Activated T-helper 17 cell treated with anti-CD3 and anti-CD28 coated beads, Interleukin-2, amount 50 U/mL, for 72 hours (primary cell): ENCODE data around the gene SETBP1. TPM values are rescaled to one million over a fixed set of nuclear protein-coding genes. Genes with fewer than 3 reads are reported as not detected.

ENCODE experiments used
- ATAC-seq: fragments of 150-1000 bp; cut with Tn5 transposase; replicated peaks from 2 replicates; pipeline ENCODE4 v1.10.0; 2021; ENCODE audit warnings: mild to moderate bottlenecking, moderate library complexity
- H3K27ac Mint-ChIP-seq: one replicate; pipeline ENCODE4 v1.8.0; 2022; ENCODE audit warnings: mixed read lengths
- H3K27me3 Mint-ChIP-seq: one replicate; pipeline ENCODE4 v1.8.0; 2022; ENCODE audit warnings: mixed read lengths
- H3K36me3 Mint-ChIP-seq: one replicate; pipeline ENCODE4 v1.8.0; 2022; ENCODE audit warnings: low read depth, mild to moderate bottlenecking, mixed read lengths
- H3K4me1 Mint-ChIP-seq: one replicate; pipeline ENCODE4 v1.8.0; 2022; ENCODE audit warnings: mixed read lengths
- H3K4me3 Mint-ChIP-seq: one replicate; pipeline ENCODE4 v1.8.0; 2022; ENCODE audit warnings: mild to moderate bottlenecking, mixed read lengths
- H3K9me3 Mint-ChIP-seq: one replicate; pipeline ENCODE4 v1.8.0; 2022; ENCODE audit warnings: mixed read lengths
- total RNA-seq, 2 donors: library from RNA; stranded (reverse); gene quantifications; one replicate each; pipeline ENCODE4 v1.2.3, GENCODE V29; 2022

Gene SETBP1
- total RNA-seq, 2 donors from 2014 or later = 2.2 to 7.6 TPM

- peaks cover 4% of the 10 kb centered on the region for H3K27me3 Mint-ChIP-seq
Observed at GRCh38 chr18:44741511-44741910, 60.8 kb downstream of the SETBP1 start.

GRCh38 chr18:44742126-44742525 is 61.4 kb downstream of the SETBP1 start:
- no peak for ATAC-seq
- H3K4me1 Mint-ChIP-seq = no peaks in the 10 kb centered on the region
- H3K9me3 Mint-ChIP-seq = peaks cover 4% of the 10 kb centered on the region
- H3K36me3 Mint-ChIP-seq = no peaks in the 10 kb centered on the region
- H3K27me3 Mint-ChIP-seq = peaks cover 4% of the 10 kb centered on the region
- H3K4me3 Mint-ChIP-seq = no peak overlapping the region
- H3K27ac Mint-ChIP-seq = no peak overlapping the region

More at GRCh38 chr18:44741511-44741910, 60.8 kb downstream of the SETBP1 start:
- Mint-ChIP-seq H3K9me3 (peaks cover 4% of the 10 kb centered on the region), H3K27ac (no peak overlapping the region), H3K36me3 (no peaks in the 10 kb centered on the region), H3K4me3 (no peak overlapping the region), H3K4me1 (no peaks in the 10 kb centered on the region)
- ATAC-seq = no peak

GRCh38 chr18:44742718-44743311 is 62.1 kb downstream of the SETBP1 start:
- Mint-ChIP-seq H3K27ac (no peak overlapping the region), H3K4me1 (no peaks in the 10 kb centered on the region), H3K9me3 (peaks cover 4% of the 10 kb centered on the region), H3K36me3 (no peaks in the 10 kb centered on the region), H3K27me3 (peaks cover 4% of the 10 kb centered on the region), H3K4me3 (no peak overlapping the region)
- no peak for ATAC-seq

GRCh38 chr18:44743631-44744030 is 62.9 kb downstream of the SETBP1 start:
- Mint-ChIP-seq H3K4me3 (no peak overlapping the region), H3K27ac (no peak overlapping the region), H3K9me3 (peaks cover 4% of the 10 kb centered on the region), H3K36me3 (no peaks in the 10 kb centered on the region), H3K27me3 (peaks cover 4% of the 10 kb centered on the region), H3K4me1 (no peaks in the 10 kb centered on the region)
- ATAC-seq = no peak

GRCh38 chr18:44744161-44745121 is 63.8 kb downstream of the SETBP1 start:
- no peak for ATAC-seq
- Mint-ChIP-seq H3K4me3 (no peak overlapping the region), H3K36me3 (no peaks in the 10 kb centered on the region), H3K27me3 (peaks cover 4% of the 10 kb centered on the region), H3K27ac (no peak overlapping the region), H3K9me3 (peaks cover 4% of the 10 kb centered on the region), H3K4me1 (no peaks in the 10 kb centered on the region)

- Mint-ChIP-seq H3K4me1 (no peaks in the 10 kb centered on the region), H3K27ac (no peak overlapping the region), H3K36me3 (no peaks in the 10 kb centered on the region), H3K9me3 (peaks cover 4% of the 10 kb centered on the region), H3K27me3 (peaks cover 4% of the 10 kb centered on the region), H3K4me3 (no peak overlapping the region)
- ATAC-seq = no peak
Observed at GRCh38 chr18:44747157-44747556, 66.5 kb downstream of the SETBP1 start.

- Mint-ChIP-seq H3K4me1 (no peaks in the 10 kb centered on the region), H3K9me3 (peaks cover 4% of the 10 kb centered on the region), H3K36me3 (no peaks in the 10 kb centered on the region), H3K4me3 (no peak overlapping the region), H3K27ac (no peak overlapping the region), H3K27me3 (peaks cover 4% of the 10 kb centered on the region)
- no peak for ATAC-seq
Observed at GRCh38 chr18:44748582-44748981, 67.9 kb downstream of the SETBP1 start.

- no peak overlapping the region for H3K27ac Mint-ChIP-seq
- H3K36me3 Mint-ChIP-seq = no peaks in the 10 kb centered on the region
- no peaks in the 10 kb centered on the region for H3K4me1 Mint-ChIP-seq
- H3K4me3 Mint-ChIP-seq = no peak overlapping the region
- peaks cover 3% of the 10 kb centered on the region for H3K9me3 Mint-ChIP-seq
- ATAC-seq = no peak
- peaks cover 4% of the 10 kb centered on the region for H3K27me3 Mint-ChIP-seq
Observed at GRCh38 chr18:44750774-44751173, 70.1 kb downstream of the SETBP1 start.

GRCh38 chr18:44754567-44754966 is 73.9 kb downstream of the SETBP1 start:
- no peak overlapping the region for H3K4me3 Mint-ChIP-seq

GRCh38 chr18:44758861-44759631 is 78.4 kb downstream of the SETBP1 start:
- Mint-ChIP-seq H3K27ac (peak overlapping the region; percentile 91), H3K9me3 (no peaks in the 10 kb centered on the region), H3K4me3 (peak overlapping the region; percentile 73), H3K36me3 (no peaks in the 10 kb centered on the region), H3K27me3 (no peaks in the 10 kb centered on the region), H3K4me1 (peaks cover 22% of the 10 kb centered on the region)
- ATAC-seq = peak; percentile 91

More at GRCh38 chr18:44754567-44754966, 73.9 kb downstream of the SETBP1 start:
- no peak for ATAC-seq
- Mint-ChIP-seq H3K9me3 (no peaks in the 10 kb centered on the region), H3K36me3 (no peaks in the 10 kb centered on the region), H3K27me3 (no peaks in the 10 kb centered on the region), H3K27ac (no peak overlapping the region), H3K4me1 (peaks cover 12% of the 10 kb centered on the region)

- H3K27me3 Mint-ChIP-seq = no peaks in the 10 kb centered on the region
- peak overlapping the region; percentile 91 for H3K27ac Mint-ChIP-seq
- peak overlapping the region; percentile 73 for H3K4me3 Mint-ChIP-seq
- H3K36me3 Mint-ChIP-seq = no peaks in the 10 kb centered on the region
- H3K9me3 Mint-ChIP-seq = no peaks in the 10 kb centered on the region
- peaks cover 22% of the 10 kb centered on the region for H3K4me1 Mint-ChIP-seq
- ATAC-seq = peak; percentile 49
Observed at GRCh38 chr18:44759925-44760342, 79.2 kb downstream of the SETBP1 start.

GRCh38 chr18:44761812-44762211 is 81.1 kb downstream of the SETBP1 start:
- no peak for ATAC-seq
- Mint-ChIP-seq H3K9me3 (no peaks in the 10 kb centered on the region), H3K4me1 (peaks cover 22% of the 10 kb centered on the region), H3K4me3 (no peak overlapping the region), H3K36me3 (no peaks in the 10 kb centered on the region), H3K27ac (no peak overlapping the region), H3K27me3 (peaks cover 3% of the 10 kb centered on the region)

GRCh38 chr18:44763327-44763726 is 82.6 kb downstream of the SETBP1 start:
- peaks cover 3% of the 10 kb centered on the region for H3K27me3 Mint-ChIP-seq
- no peaks in the 10 kb centered on the region for H3K36me3 Mint-ChIP-seq
- no peak overlapping the region for H3K27ac Mint-ChIP-seq
- no peak overlapping the region for H3K4me3 Mint-ChIP-seq
- peaks cover 22% of the 10 kb centered on the region for H3K4me1 Mint-ChIP-seq
- H3K9me3 Mint-ChIP-seq = no peaks in the 10 kb centered on the region
- ATAC-seq = no peak

GRCh38 chr18:44764863-44765262 is 84.2 kb downstream of the SETBP1 start:
- Mint-ChIP-seq H3K9me3 (no peaks in the 10 kb centered on the region), H3K4me1 (peaks cover 7% of the 10 kb centered on the region), H3K36me3 (no peaks in the 10 kb centered on the region), H3K4me3 (no peak overlapping the region), H3K27me3 (peaks cover 6% of the 10 kb centered on the region), H3K27ac (no peak overlapping the region)
- no peak for ATAC-seq
